Peyer's patch (tissue), 4 donors: ENCODE data around the gene HTATIP2. TPM values are rescaled to one million over a fixed set of nuclear protein-coding genes. Genes with fewer than 3 reads are reported as not detected.

Source experiments
- DNase-seq, 3 donors: peaks; one replicate each; pipeline ENCODE4 v3.0.0-alpha.2; 2017 to 2019
- H3K27ac ChIP-seq, 4 donors: fragments of 200-600 bp; sonication (generic); one replicate each; pipeline ENCODE4 v1.5.1; 2016 to 2019
- H3K27me3 ChIP-seq, 2 donors: fragments of 200-600 bp; sonication (generic); one replicate each; pipeline ENCODE4 v1.5.1; 2019
- H3K36me3 ChIP-seq, 3 donors: fragments of 200-600 bp; sonication (generic); one replicate each; pipeline ENCODE4 v1.5.1; 2016 to 2019
- H3K4me1 ChIP-seq, 4 donors: fragments of 200-600 bp; sonication (generic); one replicate each; pipeline ENCODE4 v1.5.1; 2016 to 2019
- H3K4me3 ChIP-seq, 4 donors: fragments of 200-600 bp; sonication (generic); 1 replicate in 3 of 4; 2 replicates in 1 of 4; pipeline ENCODE4 v1.5.1; 2016 to 2019; ENCODE audit warnings: mild to moderate bottlenecking in 1 of 4
- H3K9me3 ChIP-seq, 4 donors: fragments of 200-600 bp; sonication (generic); one replicate each; pipeline ENCODE4 v1.5.1; 2016 to 2019; ENCODE audit warnings: mild to moderate bottlenecking in 1 of 4
- POLR2A ChIP-seq, 2 donors: fragments of 450-650 bp; IDR thresholded peaks; one replicate each; pipeline ENCODE4 v1.5.1; 2017; ENCODE audit warnings: antibody characterized with exemption in 2 of 2, mild to moderate bottlenecking in 2 of 2, moderate library complexity in 2 of 2
- total RNA-seq, 4 donors: library from RNA; depleted of rRNA; stranded (reverse); fragments of >200 nt; gene quantifications; one replicate each; pipeline ENCODE4 v1.1.0, GENCODE V29; 2016
- TF ChIP-seq, protein P1 (sequence below), 6 experiments: fragments of 450-650 bp in 4 of 6; fragments of 200-600 bp in 2 of 6; sonication (generic) in 1 of 6; IDR thresholded peaks; one replicate each; pipeline ENCODE4 v1.5.1; 2017 to 2019; ENCODE audit warnings: antibody characterized with exemption in 6 of 6, mild to moderate bottlenecking in 3 of 6, moderate library complexity in 1 of 6

The HTATIP2 gene
- total RNA-seq, 4 donors from 2014 or later: 89.1 to 280 (median 118) TPM

DNA sequence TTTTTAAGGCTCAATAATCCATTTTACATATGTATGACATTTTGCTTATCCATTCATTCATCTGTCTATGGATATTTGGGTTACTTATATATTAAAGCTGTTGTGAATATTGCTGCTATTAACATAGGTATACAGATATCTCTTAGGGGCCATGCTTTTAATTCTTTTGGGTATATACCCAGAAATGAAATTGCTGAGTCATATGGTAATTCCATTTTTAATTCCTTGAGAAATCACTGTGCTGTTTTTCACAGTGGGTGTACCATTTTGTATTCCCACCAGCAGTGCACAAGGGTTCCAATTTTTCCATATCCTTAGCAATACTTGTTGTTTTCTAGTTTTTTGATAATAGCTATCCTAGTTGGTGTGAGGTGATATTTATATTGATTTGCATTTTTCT, 43.0 kb downstream of the HTATIP2 start:
- H3K36me3 ChIP-seq: peaks cover 0 to 52% (median 0%) of the 10 kb centered on the region in 3 donors
- H3K27ac ChIP-seq: no peak overlapping the region
- H3K9me3 ChIP-seq: no peaks in the 10 kb centered on the region
- TF ChIP-seq, protein P1, sequence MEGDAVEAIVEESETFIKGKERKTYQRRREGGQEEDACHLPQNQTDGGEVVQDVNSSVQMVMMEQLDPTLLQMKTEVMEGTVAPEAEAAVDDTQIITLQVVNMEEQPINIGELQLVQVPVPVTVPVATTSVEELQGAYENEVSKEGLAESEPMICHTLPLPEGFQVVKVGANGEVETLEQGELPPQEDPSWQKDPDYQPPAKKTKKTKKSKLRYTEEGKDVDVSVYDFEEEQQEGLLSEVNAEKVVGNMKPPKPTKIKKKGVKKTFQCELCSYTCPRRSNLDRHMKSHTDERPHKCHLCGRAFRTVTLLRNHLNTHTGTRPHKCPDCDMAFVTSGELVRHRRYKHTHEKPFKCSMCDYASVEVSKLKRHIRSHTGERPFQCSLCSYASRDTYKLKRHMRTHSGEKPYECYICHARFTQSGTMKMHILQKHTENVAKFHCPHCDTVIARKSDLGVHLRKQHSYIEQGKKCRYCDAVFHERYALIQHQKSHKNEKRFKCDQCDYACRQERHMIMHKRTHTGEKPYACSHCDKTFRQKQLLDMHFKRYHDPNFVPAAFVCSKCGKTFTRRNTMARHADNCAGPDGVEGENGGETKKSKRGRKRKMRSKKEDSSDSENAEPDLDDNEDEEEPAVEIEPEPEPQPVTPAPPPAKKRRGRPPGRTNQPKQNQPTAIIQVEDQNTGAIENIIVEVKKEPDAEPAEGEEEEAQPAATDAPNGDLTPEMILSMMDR (IDR thresholded peaks at IDR 0.05): no peak
- no peak for TF ChIP-seq POLR2A (IDR thresholded peaks at IDR 0.05)
- H3K27me3 ChIP-seq: no peaks in the 10 kb centered on the region
- H3K4me3 ChIP-seq: no peak overlapping the region
- no peaks in the 10 kb centered on the region for H3K4me1 ChIP-seq
- no peak for DNase-seq

DNA sequence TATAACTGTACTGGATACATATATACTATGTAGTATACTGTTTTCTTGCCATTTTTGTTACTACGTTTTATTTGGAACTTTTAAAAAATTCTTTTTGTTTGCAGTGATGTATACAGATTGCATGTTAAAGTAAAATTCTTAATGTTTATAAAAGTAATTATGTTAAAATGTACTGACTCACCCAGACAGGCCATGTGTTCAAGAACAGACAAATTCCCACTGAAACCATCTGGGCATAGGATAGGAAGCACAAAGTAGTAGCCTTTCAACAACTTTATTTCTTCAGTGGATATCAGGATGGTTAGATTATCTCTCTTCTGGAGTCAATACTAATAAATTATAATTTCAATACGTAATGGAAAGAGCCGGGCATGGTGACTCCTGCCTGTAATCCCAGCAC, 43.8 kb downstream of the HTATIP2 start:
- H3K36me3 ChIP-seq: peaks cover 0 to 48% (median 0%) of the 10 kb centered on the region in 3 donors
- H3K4me1 ChIP-seq: no peaks in the 10 kb centered on the region
- no peak for DNase-seq
- no peak for TF ChIP-seq POLR2A (IDR thresholded peaks at IDR 0.05)
- TF ChIP-seq, protein P1 (IDR thresholded peaks at IDR 0.05): no peak
- no peaks in the 10 kb centered on the region for H3K27me3 ChIP-seq
- no peak overlapping the region for H3K27ac ChIP-seq
- H3K9me3 ChIP-seq: no peaks in the 10 kb centered on the region
- H3K4me3 ChIP-seq: no peak overlapping the region

DNA sequence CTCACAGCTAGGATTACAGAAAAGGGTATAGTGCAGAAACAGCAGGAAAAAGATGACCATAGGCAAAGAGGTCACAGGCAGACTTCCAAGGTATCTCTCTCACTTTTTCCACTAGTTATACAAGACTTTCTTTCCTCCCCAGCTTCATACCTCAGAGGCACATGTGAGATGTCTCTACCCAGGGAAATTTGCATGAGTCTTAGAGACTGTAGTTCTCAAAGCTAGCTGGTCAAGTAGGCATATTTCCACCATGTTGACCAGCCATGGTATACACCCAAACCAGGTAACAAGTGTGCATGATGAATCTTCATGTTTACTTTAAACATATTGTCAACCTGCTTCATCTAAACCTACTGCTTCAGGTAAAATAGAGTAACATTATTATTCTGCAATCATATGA, 51.9 kb downstream of the HTATIP2 start:
- no peak for TF ChIP-seq POLR2A (IDR thresholded peaks at IDR 0.05)
- TF ChIP-seq, protein P1 (IDR thresholded peaks at IDR 0.05): no peak
- Histone ChIP-seq H3K4me3 (no peak overlapping the region), H3K27me3 (no peaks in the 10 kb centered on the region), H3K4me1 (no peaks in the 10 kb centered on the region), H3K9me3 (no peaks in the 10 kb centered on the region), H3K36me3 (peaks cover 0 to 22% (median 0%) of the 10 kb centered on the region in 3 donors), H3K27ac (no peak overlapping the region)
- no peak for DNase-seq

DNA sequence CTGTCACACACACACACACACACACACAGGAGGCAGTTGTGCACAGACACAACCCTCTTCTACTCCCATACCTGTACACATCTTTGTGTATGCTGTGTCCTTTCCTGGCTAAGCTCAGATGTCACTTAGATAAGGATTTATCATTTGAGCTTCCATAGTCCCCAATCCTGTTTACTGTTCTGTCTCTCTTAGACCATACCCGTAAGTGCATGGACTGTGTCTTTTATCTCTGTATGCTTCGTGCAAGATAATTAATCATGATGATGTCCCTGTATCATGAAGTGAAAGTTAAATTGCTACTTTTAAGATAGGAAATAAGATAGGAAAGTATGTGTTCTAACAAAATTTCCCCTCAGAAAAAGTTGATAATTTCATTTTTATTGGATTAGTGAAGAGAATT, 54.3 kb downstream of the HTATIP2 start:
- H3K27me3 ChIP-seq: no peaks in the 10 kb centered on the region
- H3K36me3 ChIP-seq: peaks cover 0 to 26% (median 0%) of the 10 kb centered on the region in 3 donors
- H3K4me3 ChIP-seq: no peak overlapping the region
- no peak for TF ChIP-seq POLR2A (IDR thresholded peaks at IDR 0.05)
- TF ChIP-seq, protein P1 (IDR thresholded peaks at IDR 0.05): no peak
- DNase-seq: no peak
- H3K9me3 ChIP-seq: no peaks in the 10 kb centered on the region
- H3K27ac ChIP-seq: no peak overlapping the region
- no peaks in the 10 kb centered on the region for H3K4me1 ChIP-seq

DNA sequence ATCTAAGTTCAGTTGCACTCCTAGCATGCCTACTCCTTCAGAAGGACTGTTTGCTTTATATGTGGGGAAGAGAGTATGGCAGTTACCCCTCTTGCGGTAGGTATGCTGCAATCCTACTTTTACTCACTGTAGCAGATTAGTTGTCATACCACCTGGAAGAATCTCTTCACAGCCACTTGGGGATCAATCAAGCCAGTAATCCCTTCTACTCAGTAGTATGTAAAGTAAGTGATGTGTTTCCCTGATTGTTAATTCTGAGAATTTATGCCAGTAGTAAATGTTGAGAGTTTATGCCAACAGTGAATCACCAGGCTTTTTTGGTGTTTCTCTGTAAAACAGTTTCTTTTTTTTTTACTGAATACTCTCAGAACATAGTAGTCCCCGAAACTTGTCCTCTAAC, 58.4 kb downstream of the HTATIP2 start:
- H3K9me3 ChIP-seq: no peaks in the 10 kb centered on the region
- TF ChIP-seq, protein P1 (IDR thresholded peaks at IDR 0.05): no peak
- TF ChIP-seq POLR2A (IDR thresholded peaks at IDR 0.05): no peak
- peaks cover 0 to 12% (median 0%) of the 10 kb centered on the region in 3 donors for H3K36me3 ChIP-seq
- no peaks in the 10 kb centered on the region for H3K27me3 ChIP-seq
- H3K4me3 ChIP-seq: no peak overlapping the region
- DNase-seq: no peak
- H3K27ac ChIP-seq: no peak overlapping the region
- no peaks in the 10 kb centered on the region for H3K4me1 ChIP-seq

DNA sequence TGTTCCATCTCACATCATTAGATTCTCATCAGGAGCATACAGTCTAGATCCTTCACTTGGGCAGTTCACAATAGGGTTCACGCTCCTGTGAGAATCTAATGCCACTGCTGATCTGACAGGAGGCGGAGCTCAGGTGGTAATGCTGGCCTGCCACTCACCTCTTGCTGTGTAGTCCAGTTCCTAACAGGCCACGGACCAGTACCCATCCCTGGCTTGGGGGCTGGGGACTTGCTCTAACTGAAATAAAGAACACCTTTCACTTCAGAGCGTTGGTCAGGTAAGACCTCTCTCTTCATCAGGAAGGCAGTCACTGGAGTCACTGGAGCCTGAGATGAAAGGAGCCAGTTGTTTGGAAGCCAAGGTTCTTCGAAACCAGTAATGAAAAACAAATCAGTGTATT, 65.7 kb downstream of the HTATIP2 start:
- Histone ChIP-seq H3K4me1 (no peaks in the 10 kb centered on the region), H3K27me3 (no peaks in the 10 kb centered on the region), H3K4me3 (no peak overlapping the region), H3K36me3 (peaks cover 0 to 6% (median 0%) of the 10 kb centered on the region in 3 donors), H3K27ac (no peak overlapping the region), H3K9me3 (no peaks in the 10 kb centered on the region)
- DNase-seq: no peak
- TF ChIP-seq, protein P1 (IDR thresholded peaks at IDR 0.05): no peak
- no peak for TF ChIP-seq POLR2A (IDR thresholded peaks at IDR 0.05)
